GM12878 (cell line): Measurements from ENCODE around the gene RAB8A. TPM values are rescaled to one million over a fixed set of nuclear protein-coding genes. Genes with fewer than 3 reads are reported as not detected.

Source experiments
- CBFB ChIP-seq: IDR thresholded peaks from 2 replicates; pipeline ENCODE4 v1.6.1; 2016; ENCODE audit warnings: antibody characterized with exemption, low read depth
- CHD2 ChIP-seq: IDR thresholded peaks from 2 replicates; pipeline ENCODE4 v1.6.1; 2011; ENCODE audit warnings: low read depth, low read length, improper control_type of control experiment, borderline replicate concordance
- CREB1 ChIP-seq: IDR thresholded peaks from 2 replicates; pipeline ENCODE4 v1.6.1; 2012; ENCODE audit warnings: low read depth, mild to moderate bottlenecking, inconsistent platforms
- DPF2 ChIP-seq: fragments of 450-650 bp; IDR thresholded peaks from 2 replicates; pipeline ENCODE4 v1.6.1; 2017; ENCODE audit warnings: mild to moderate bottlenecking
- ESRRA ChIP-seq: IDR thresholded peaks from 2 replicates; pipeline ENCODE4 v1.6.1; 2012; ENCODE audit warnings: mild to moderate bottlenecking, low read length, improper control_type of control experiment
- ETV6 ChIP-seq, 2 experiments: fragments of 450-650 bp in 1 of 2; IDR thresholded peaks in 1 of 2; conservative IDR thresholded peaks in 1 of 2; 2 replicates each; pipeline ENCODE4 v1.6.1; 2014; ENCODE audit warnings: antibody characterized with exemption in 1 of 2, borderline replicate concordance in 1 of 2, low read depth in 1 of 2, mild to moderate bottlenecking in 1 of 2, moderate library complexity in 1 of 2
- FOS ChIP-seq: IDR thresholded peaks from 3 replicates; pipeline ENCODE4 v1.6.1; 2011; ENCODE audit warnings: borderline replicate concordance; ENCODE audit not compliant: insufficient read length; ENCODE audit errors: extremely low read depth
- GABPA ChIP-seq: IDR thresholded peaks from 2 replicates; pipeline ENCODE4 v1.6.1; 2014; ENCODE audit warnings: antibody characterized with exemption, low read depth, mild to moderate bottlenecking, inconsistent platforms
- IKZF1 ChIP-seq: fragments of 450-650 bp; conservative IDR thresholded peaks from 2 replicates; pipeline ENCODE4 v1.6.1; 2017; ENCODE audit warnings: antibody characterized with exemption, mild to moderate bottlenecking
- JUND ChIP-seq: IDR thresholded peaks from 2 replicates; pipeline ENCODE4 v1.6.1; 2012; ENCODE audit warnings: low read depth, mild to moderate bottlenecking, low read length, improper control_type of control experiment, moderate library complexity
- MEF2A ChIP-seq: IDR thresholded peaks from 2 replicates; pipeline ENCODE4 v1.6.1; 2011; ENCODE audit warnings: low read depth, mild to moderate bottlenecking, low read length, moderate library complexity; ENCODE audit not compliant: insufficient read depth
- NFXL1 ChIP-seq: fragments of 450-650 bp; IDR thresholded peaks from 2 replicates; pipeline ENCODE4 v1.6.1; 2017; ENCODE audit warnings: antibody characterized with exemption, mild to moderate bottlenecking, borderline replicate concordance
- NFYA ChIP-seq: IDR thresholded peaks from 2 replicates; pipeline ENCODE4 v1.6.1; 2011; ENCODE audit warnings: low read depth, mild to moderate bottlenecking, low read length, improper control_type of control experiment, borderline replicate concordance
- NKRF ChIP-seq: fragments of 450-650 bp; conservative IDR thresholded peaks from 2 replicates; pipeline ENCODE4 v1.6.1; 2017; ENCODE audit warnings: mild to moderate bottlenecking, moderate library complexity
- PAX5 ChIP-seq: IDR thresholded peaks from 2 replicates; pipeline ENCODE4 v1.6.1; 2011; ENCODE audit warnings: low read depth, low read length, borderline replicate concordance
- RAD21 ChIP-seq: IDR thresholded peaks from 2 replicates; pipeline ENCODE4 v1.6.1; 2011; ENCODE audit warnings: mild to moderate bottlenecking, low read depth, low read length, moderate library complexity; ENCODE audit not compliant: insufficient read depth
- RB1 ChIP-seq: fragments of 450-650 bp; formaldehyde crosslinking; IDR thresholded peaks from 2 replicates; pipeline ENCODE4 v1.6.1; 2017; ENCODE audit warnings: mild to moderate bottlenecking, borderline replicate concordance
- SMC3 ChIP-seq: IDR thresholded peaks from 2 replicates; pipeline ENCODE4 v1.6.1; 2011; ENCODE audit warnings: low read length, improper control_type of control experiment, borderline replicate concordance
- SRF ChIP-seq, 2 experiments: IDR thresholded peaks; 2 replicates each; pipeline ENCODE4 v1.6.1; 2011; ENCODE audit warnings: low read depth in 2 of 2, low read length in 2 of 2, mild to moderate bottlenecking in 1 of 2, moderate library complexity in 1 of 2
- STAT1 ChIP-seq: fragments of 450-650 bp; conservative IDR thresholded peaks from 2 replicates; pipeline ENCODE4 v1.6.1; 2014; ENCODE audit warnings: antibody characterized with exemption, mild to moderate bottlenecking
- STAT3 ChIP-seq: IDR thresholded peaks from 2 replicates; pipeline ENCODE4 v1.6.1; 2011; ENCODE audit warnings: low read depth, low read length, improper control_type of control experiment
- TBL1XR1 ChIP-seq: IDR thresholded peaks from 2 replicates; pipeline ENCODE4 v1.6.1; 2012; ENCODE audit warnings: low read depth, low read length, improper control_type of control experiment
- TCF7 ChIP-seq: IDR thresholded peaks from 2 replicates; pipeline ENCODE4 v1.6.1; 2014; ENCODE audit warnings: antibody characterized with exemption, borderline replicate concordance
- USF2 ChIP-seq: IDR thresholded peaks from 2 replicates; pipeline ENCODE4 v1.6.1; 2011; ENCODE audit warnings: low read depth, low read length, improper control_type of control experiment, borderline replicate concordance
- ZNF207 ChIP-seq: fragments of 450-650 bp; IDR thresholded peaks from 2 replicates; pipeline ENCODE4 v1.6.1; 2014; ENCODE audit warnings: antibody characterized with exemption, mild to moderate bottlenecking, borderline replicate concordance
- ZNF24 ChIP-seq: fragments of 450-650 bp; IDR thresholded peaks from 2 replicates; pipeline ENCODE4 v1.6.1; 2017; ENCODE audit warnings: antibody characterized with exemption, mild to moderate bottlenecking
- ZNF274 ChIP-seq: IDR thresholded peaks from one replicate; pipeline ENCODE4 v1.8.0; 2011; ENCODE audit not compliant: insufficient read length, insufficient read depth
- polyA plus RNA-seq, 11 experiments: library from polyadenylated mRNA; depleted of rRNA in 4 of 11; unstranded in 6 of 11; stranded (reverse) in 5 of 11; fragments of >200 nt; fragmentation: Nextera tagmentation in 4 of 11; fragmentation: Illumina TruSeq in 1 of 11; extraction: Ambion mirVana in 4 of 11; extraction: Trizol in 1 of 11; gene quantifications; 1 replicate in 1 of 11; 2 replicates in 10 of 11; pipeline versions ENCODE4 v1.2.1 to v1.2.3, GENCODE V29; 2011 to 2016; ENCODE audit warnings: inconsistent platforms in 2 of 11, missing spikeins in 2 of 11, low read depth in 1 of 11
- total RNA-seq, 4 experiments: library from RNA; depleted of rRNA in 3 of 4; stranded (reverse); fragments of >200 nt in 3 of 4; fragmentation: Illumina TruSeq in 1 of 4; extraction: Trizol in 1 of 4; gene quantifications; 2 replicates each; pipeline versions ENCODE4 v1.2.1 to v1.2.3, GENCODE V29; 2013 to 2021
- TF ChIP-seq, protein P1 (sequence below), 3 experiments: IDR thresholded peaks in 2 of 3; conservative IDR thresholded peaks in 1 of 3; 2 replicates each; pipeline ENCODE4 v1.5.1; 2011; ENCODE audit warnings: low read depth in 3 of 3, low read length in 3 of 3, mild to moderate bottlenecking in 3 of 3, control low read depth in 2 of 3, moderate library complexity in 2 of 3, inconsistent platforms in 1 of 3, mixed read lengths in 1 of 3; ENCODE audit not compliant: control insufficient read depth in 2 of 3, insufficient read depth in 1 of 3; ENCODE audit errors: extremely low read depth in 1 of 3

The RAB8A gene
- total and polyA plus RNA-seq, 10 of the 15 experiments (the other 5 are each of a cell fraction or from before 2014, with no cell fraction given), result 23.9 to 314 (median 185) TPM

GRCh38 chr19:16141043-16141442 lies 29.4 kb downstream of the RAB8A start (continued):
- TF ChIP-seq ZNF274 (no peak), ETV6 (conservative IDR thresholded peaks at IDR 0.05 in 1 of 2, IDR thresholded peaks at IDR 0.05 in 1 of 2; ENCODE audit: borderline replicate concordance in 1 of 2, low read depth in 1 of 2) (peak in 1 of 2 experiments; percentile 55; a peak in 1 of 4 replicates), SMC3 (no peak), RB1 (no peak), JUND (no peak), CBFB (0 out of 2 replicates have a peak, but pooled peaks have one; percentile 50), FOS (no peak), NKRF (peak; percentile 82), MEF2A (0 out of 2 replicates have a peak, but pooled peaks have one; percentile 36), TCF7 (no peak), ZNF207 (no peak), RAD21 (peak; percentile 31; the same call in 1 of the 2 replicates), USF2 (no peak; the same call in 1 of the 2 replicates), DPF2 (peak; percentile 64; the same call in 1 of the 2 replicates), PAX5 (peak; percentile 59; the same call in 1 of the 2 replicates), ESRRA (peak; percentile 19; the same call in 1 of the 2 replicates), CHD2 (no peak), TBL1XR1 (0 out of 2 replicates have a peak, but pooled peaks have one; percentile 54), SRF (IDR thresholded peaks at IDR 0.05; ENCODE audit: low read depth in 2 of 2, low read length in 2 of 2) (0 out of 4 replicates have a peak, but pooled peaks of 1 of the 2 experiments have one; percentile 11), STAT3 (no peak), ZNF24 (no peak), STAT1 (no peak), GABPA (no peak), CREB1 (0 out of 2 replicates have a peak, but pooled peaks have one; percentile 21), NFYA (no peak), IKZF1 (peak; percentile 70), NFXL1 (no peak; the same call in 1 of the 2 replicates)
- TF ChIP-seq, protein P1, sequence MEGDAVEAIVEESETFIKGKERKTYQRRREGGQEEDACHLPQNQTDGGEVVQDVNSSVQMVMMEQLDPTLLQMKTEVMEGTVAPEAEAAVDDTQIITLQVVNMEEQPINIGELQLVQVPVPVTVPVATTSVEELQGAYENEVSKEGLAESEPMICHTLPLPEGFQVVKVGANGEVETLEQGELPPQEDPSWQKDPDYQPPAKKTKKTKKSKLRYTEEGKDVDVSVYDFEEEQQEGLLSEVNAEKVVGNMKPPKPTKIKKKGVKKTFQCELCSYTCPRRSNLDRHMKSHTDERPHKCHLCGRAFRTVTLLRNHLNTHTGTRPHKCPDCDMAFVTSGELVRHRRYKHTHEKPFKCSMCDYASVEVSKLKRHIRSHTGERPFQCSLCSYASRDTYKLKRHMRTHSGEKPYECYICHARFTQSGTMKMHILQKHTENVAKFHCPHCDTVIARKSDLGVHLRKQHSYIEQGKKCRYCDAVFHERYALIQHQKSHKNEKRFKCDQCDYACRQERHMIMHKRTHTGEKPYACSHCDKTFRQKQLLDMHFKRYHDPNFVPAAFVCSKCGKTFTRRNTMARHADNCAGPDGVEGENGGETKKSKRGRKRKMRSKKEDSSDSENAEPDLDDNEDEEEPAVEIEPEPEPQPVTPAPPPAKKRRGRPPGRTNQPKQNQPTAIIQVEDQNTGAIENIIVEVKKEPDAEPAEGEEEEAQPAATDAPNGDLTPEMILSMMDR (IDR thresholded peaks at IDR 0.05 in 2 of 3, conservative IDR thresholded peaks at IDR 0.05 in 1 of 3; ENCODE audit: control insufficient read depth in 2 of 3, extremely low read depth in 1 of 3, insufficient read depth in 1 of 3, low read depth in 3 of 3, low read length in 3 of 3), result peak; percentile 4 to 36 (median 29); a peak in 3 of 6 replicates
